A549 treated with GW870086 at 1 μM for 4 hours (cell line): ENCODE data around the gene RGS21. TPM values are rescaled to one million over a fixed set of nuclear protein-coding genes. Genes with fewer than 3 reads are reported as not detected.

Experiments
- total RNA-seq: library from RNA; stranded (reverse); fragments of 200-300 nt; extraction: Qiagen RNA extraction; gene quantifications from 5 replicates; pipeline ENCODE4 v1.2.3, GENCODE V29; 2022; ENCODE audit warnings: low read depth

Gene RGS21
- not detected in 5 replicates for total RNA-seq

GRCh38 chr1:192316942-192317450 lies at the start of gene RGS21:
TSS of gene RGS21 (plus strand) at chr1:192316992. CDS start at chr1:192343037, 26,045 bp downstream.

Other genes starting within 250 kb of the RGS21 start
- gene RGS18, start 158.5 kb upstream of the RGS21 start, total RNA-seq, result not detected in 5 replicates